HG02763 (cell line): ENCODE results near the gene STRIT1.
"Not testable (repeated sequence)": the region's sequence is repeated elsewhere in the genome, so short reads cannot be mapped to it uniquely, and the experiment has no call there.

Experiments used
- ATAC-seq: cut with Tn5 transposase; IDR thresholded peaks from one replicate; pipeline ENCODE4 v1.9.1; 2021; ENCODE audit warnings: mild to moderate bottlenecking, moderate library complexity; ENCODE audit not compliant: unreplicated experiment

Gene STRIT1

DNA sequence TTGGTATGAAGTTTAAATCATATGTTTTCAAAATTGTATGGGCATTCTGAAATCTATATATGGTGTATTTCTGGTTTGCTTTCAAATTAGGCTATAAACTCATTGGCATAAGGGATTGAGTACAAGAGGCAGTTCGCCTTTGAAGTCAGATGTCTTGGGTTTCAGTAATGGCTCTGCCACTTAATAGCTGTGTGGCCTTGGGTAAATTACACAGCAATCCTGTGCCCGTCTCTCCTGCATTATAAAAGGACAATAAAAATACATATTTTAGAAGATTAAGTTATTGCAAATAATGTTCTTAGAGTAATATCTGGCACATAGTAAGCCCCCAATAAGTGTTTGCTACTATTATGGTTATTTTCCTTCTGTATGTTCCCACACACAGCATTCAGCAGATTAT is 20.4 kb upstream of the STRIT1 start:
- ATAC-seq, result no peak

- no peak for ATAC-seq
Observed at GRCh38 chr3:155313300-155313699, 19.8 kb upstream of the STRIT1 start.

- ATAC-seq, result no peak
Observed at GRCh38 chr3:155312781-155313180, 19.3 kb upstream of the STRIT1 start.

GRCh38 chr3:155309581-155309980 is 16.1 kb upstream of the STRIT1 start:
- ATAC-seq, result no peak

GRCh38 chr3:155308831-155309230 is 15.3 kb upstream of the STRIT1 start:
- ATAC-seq, result no peak

- ATAC-seq, result no peak
Observed at GRCh38 chr3:155307183-155307582, 13.7 kb upstream of the STRIT1 start.

GRCh38 chr3:155304394-155304793 is 10.9 kb upstream of the STRIT1 start:
- ATAC-seq, result no peak

DNA sequence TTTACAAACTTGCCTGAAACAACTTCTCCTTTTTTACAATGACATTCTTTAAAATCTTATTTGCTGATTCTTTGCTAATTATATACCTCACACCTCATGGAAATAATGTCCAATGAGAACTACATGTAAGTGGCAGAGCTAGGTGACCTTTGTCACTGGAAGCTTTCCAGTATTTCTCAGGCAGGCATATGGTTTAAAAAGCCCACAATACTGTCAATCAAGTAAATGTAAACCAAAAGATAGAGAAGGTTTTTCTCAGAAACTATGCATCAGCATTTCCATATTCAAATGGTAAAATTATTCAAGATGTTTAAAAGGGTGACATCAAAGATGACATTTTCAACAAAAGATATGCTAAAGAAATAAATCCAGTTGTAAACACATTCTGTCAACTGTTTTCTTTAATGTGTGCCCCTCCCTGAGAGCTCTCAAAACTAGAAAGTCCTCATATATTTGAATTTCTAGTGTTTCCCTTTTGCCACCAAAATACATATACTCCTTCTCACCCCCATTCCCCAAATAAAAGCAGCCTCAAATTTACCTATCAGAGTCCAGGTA is 10.1 kb upstream of the STRIT1 start:
- no peak for ATAC-seq

GRCh38 chr3:155302891-155303290 is 9.4 kb upstream of the STRIT1 start:
- ATAC-seq, result no peak

DNA sequence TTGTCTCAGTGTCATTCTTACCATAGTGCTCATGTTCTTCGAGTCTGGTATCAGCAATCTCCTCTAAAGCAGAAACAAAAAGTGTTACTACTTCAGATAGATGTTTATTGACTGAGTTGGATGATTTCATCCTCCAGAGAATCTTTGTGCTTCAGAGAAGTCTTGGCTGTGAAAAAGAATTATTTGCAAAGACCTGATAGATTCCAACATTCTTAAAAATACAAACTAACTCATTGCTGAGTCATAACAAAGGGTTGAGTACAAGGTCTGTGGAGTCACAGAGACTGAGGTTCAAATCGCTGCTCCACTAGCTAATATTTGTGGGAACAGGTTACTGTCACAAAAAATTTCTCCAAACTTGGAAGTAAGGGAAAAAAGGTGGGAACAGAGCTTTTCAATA is 9.0 kb upstream of the STRIT1 start:
- no peak for ATAC-seq

DNA sequence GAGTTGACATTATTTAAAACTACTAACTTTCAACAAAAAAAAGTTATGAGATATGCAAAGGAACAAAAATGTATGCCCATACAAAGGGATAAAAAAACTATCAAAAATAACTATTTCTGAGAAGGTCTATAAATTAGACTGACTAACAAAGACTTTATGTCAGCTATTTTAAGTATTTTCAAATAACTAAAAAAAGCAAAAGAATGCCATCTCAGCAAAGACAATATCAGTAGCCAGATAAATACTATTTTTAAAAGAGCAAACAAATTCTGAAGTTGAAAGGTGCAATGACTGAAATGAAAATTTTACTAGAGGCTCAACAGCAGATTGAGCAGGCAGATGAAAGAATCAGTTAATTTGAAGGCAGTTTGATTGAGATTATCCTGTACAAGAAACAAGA is 3.6 kb upstream of the STRIT1 start:
- ATAC-seq, result no peak

GRCh38 chr3:155296413-155296812 is 2.9 kb upstream of the STRIT1 start:
- ATAC-seq, result no peak

DNA sequence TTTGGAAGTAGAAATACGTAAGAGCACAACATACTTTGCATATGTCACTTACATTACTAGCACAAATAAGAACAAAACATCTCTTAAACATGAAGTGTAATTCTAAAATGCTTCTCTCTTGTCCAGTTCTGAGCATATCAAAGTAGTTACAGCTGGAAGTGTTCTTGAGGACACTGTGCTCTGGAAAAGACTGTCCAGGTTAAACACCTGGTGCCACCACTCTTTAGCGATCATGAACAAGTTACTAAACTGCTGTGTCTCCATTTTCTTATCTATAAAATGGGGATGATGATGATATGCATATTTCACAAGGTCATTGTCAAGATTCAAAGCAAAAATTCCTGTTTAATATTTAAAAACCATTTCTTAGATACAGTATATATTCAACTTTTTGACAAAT is 790 bp downstream of the STRIT1 start:
- no peak for ATAC-seq

DNA sequence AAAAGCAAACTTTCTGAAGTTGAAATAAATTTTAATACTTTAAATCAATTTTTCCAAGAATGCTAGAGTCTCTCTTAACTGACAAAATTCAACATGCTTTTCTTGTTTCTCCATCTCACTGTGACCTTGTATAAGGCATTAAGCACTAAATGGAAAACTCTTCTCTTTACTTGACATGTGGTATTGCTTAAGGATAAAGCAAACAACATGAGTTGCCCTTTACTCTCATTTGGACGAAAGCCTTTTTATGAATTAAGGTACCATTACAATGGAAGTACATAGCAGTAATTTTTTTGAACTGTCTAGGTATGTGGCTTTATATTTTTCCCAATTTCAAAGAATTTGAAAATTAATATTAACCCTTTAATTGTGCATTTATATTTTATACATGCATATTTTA is 1.4 kb downstream of the STRIT1 start:
- ATAC-seq, result no peak

DNA sequence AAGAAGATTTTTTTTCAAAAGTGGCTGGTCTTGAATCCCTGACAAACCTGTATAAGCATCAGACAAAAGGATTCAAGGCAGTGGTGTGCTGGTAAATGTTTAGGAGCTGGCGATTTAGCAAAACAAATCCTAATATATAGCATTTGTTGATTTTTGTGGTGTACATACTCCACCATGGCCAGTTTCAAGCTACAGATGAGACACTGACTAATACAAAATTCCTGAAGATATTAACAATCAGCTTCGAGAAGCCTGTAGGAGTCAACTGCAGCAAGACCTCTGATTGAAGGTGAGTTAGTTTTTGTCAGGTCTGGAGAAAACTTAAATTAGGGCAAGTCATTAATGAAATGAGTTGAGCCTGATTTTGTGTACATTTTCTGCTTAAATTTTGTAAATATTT is 6.7 kb downstream of the STRIT1 start:
- no peak for ATAC-seq

DNA sequence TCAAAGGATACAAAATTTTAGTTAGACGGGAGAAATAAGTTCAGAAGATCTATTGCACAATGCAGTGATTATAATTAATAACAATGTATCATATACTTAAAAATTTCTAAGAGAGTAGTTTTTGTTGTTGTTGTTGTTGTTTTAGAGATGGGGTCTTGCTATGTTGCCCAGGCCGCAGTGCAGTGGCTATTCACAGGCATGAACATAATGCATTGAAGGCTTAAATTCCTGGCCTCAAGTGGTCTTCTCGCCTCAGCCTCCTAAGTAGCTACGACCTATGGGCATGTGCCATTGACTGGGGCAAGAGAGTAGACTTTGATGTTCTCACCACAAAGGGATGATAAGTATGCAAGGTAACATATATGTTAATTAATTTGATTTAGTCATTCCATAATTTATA is 7.5 kb downstream of the STRIT1 start:
- ATAC-seq, result no peak

DNA sequence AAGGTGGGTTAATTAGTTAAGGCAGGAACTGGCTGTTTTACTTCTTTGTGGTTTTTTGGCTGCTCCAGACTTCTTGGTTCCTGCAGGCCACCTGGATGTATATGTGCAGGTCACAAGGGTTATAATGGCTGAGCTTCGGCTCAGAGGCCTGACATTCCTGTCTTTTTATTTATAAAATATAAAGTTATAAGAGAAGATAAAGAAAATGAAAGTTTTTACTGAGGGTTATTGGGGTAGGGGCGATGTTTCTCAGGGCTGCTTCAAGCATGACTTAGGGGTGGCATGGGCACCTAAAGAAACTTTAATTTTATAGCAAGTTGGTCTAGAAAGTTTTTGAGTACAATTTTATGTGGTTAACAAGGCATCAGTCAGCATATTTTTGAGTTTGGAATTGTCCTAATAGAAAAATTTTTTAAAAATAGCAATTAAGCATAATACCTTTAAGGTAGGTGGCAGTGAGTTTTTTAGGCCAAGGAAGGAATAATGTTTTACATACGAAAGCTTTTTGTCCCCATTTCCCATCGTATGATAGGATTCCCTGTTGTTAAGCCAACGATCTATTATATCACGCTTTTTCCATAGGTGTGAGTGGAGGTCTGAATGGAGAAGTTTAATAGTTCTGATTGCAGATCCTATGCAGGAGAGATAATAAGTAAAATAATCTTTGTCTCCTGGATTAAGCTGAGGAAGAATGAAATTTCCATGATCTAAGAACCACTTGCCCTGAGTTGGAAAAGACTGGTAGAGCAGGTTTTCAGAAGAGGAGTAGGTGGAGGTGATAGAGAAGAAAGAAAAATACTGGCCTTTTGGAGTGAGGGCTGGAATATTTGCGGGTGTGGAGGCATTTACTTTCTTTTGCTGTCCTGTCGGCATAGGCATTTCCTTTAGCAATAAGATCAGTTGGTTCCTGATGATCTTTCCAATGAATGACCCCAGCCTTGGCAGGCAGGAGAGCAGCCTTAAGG is 10.1 kb downstream of the STRIT1 start:
- no peak for ATAC-seq

GRCh38 chr3:155282385-155283091 is 10.9 kb downstream of the STRIT1 start:
- ATAC-seq, result no peak

DNA sequence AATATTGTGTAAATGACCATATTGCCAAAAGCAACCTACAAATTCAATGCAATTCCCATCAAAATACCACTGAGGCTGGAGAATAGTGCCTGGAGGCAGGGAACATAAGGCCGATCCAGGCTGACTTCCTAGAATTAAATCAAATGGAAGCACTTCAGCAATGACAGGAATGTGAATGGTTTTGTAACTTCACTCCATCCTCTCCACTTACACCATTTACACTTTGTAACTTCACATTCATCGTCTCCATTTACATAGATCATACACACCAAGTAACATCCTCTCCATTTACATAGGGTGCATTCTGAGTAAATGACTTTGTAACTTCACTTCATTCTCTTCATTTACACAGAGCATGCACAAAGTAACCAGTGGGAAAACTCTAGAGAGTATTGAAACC is 11.6 kb downstream of the STRIT1 start:
- ATAC-seq, result no peak

GRCh38 chr3:155276089-155276488 is 17.4 kb downstream of the STRIT1 start:
- not testable (repeated sequence) for ATAC-seq

- not testable (repeated sequence) for ATAC-seq
Observed at GRCh38 chr3:155275159-155275754, 18.2 kb downstream of the STRIT1 start.
